DND-41 (cell line): Measurements from ENCODE around the gene ADAMTSL2.

Experiments used
- ATAC-seq: fragments of 200-7000 bp; cut with Tn5 transposase; 3 replicates; pipeline ENCODE4 v1.9.1; 2021; ENCODE audit warnings: low read depth; ENCODE audit not compliant: insufficient read depth
- DNase-seq: peaks from one replicate; pipeline ENCODE4 v3.0.0-alpha.2; 2020
- H2AFZ ChIP-seq: 2 replicates; pipeline ENCODE4 v1.6.0; 2012; ENCODE audit warnings: low read depth, low read length
- H3K27ac ChIP-seq: 2 replicates; pipeline ENCODE4 v1.5.1; 2012; ENCODE audit warnings: low read length, inconsistent platforms
- H3K27me3 ChIP-seq: fragments of 200-600 bp; sonication (generic); 2 replicates; pipeline ENCODE4 v1.6.0; 2012; ENCODE audit warnings: low read length, mild to moderate bottlenecking, inconsistent platforms; ENCODE audit not compliant: insufficient read depth, poor library complexity
- H3K36me3 ChIP-seq: 2 replicates; pipeline ENCODE4 v1.5.1; 2012; ENCODE audit warnings: low read length, inconsistent platforms; ENCODE audit not compliant: insufficient read depth
- H3K4me1 ChIP-seq: 2 replicates; pipeline ENCODE4 v1.5.1; 2012; ENCODE audit warnings: mild to moderate bottlenecking, low read length; ENCODE audit not compliant: insufficient read depth
- H3K4me2 ChIP-seq: 2 replicates; pipeline ENCODE4 v1.6.0; 2012; ENCODE audit warnings: mild to moderate bottlenecking, moderate library complexity, low read length, inconsistent platforms; ENCODE audit not compliant: insufficient read depth
- H3K4me3 ChIP-seq, 2 experiments: fragments of 200-600 bp in 1 of 2; shearing (Covaris generic) in 1 of 2; 2 replicates each; pipeline ENCODE4 v1.5.1; 2012 to 2016; ENCODE audit warnings: inconsistent platforms in 2 of 2, low read length in 2 of 2, mild to moderate bottlenecking in 2 of 2, low read depth in 1 of 2, moderate library complexity in 1 of 2
- H3K79me2 ChIP-seq: 2 replicates; pipeline ENCODE4 v1.6.0; 2012; ENCODE audit warnings: low read length, inconsistent platforms; ENCODE audit not compliant: insufficient read depth
- H3K9ac ChIP-seq: 2 replicates; pipeline ENCODE4 v1.6.0; 2012; ENCODE audit warnings: low read depth, mild to moderate bottlenecking, inconsistent platforms, low read length, moderate library complexity
- H3K9me3 ChIP-seq: 2 replicates; pipeline ENCODE4 v1.5.1; 2012; ENCODE audit warnings: low read length, moderate library complexity, mild to moderate bottlenecking, inconsistent platforms; ENCODE audit not compliant: insufficient read depth, severe bottlenecking
- H4K20me1 ChIP-seq: 2 replicates; pipeline ENCODE4 v1.6.0; 2012; ENCODE audit warnings: low read length; ENCODE audit not compliant: insufficient read depth
- CTCF ChIP-seq: IDR thresholded peaks from 2 replicates; pipeline ENCODE4 v1.5.1; 2012; ENCODE audit warnings: borderline replicate concordance, low read length, moderate library complexity, mild to moderate bottlenecking; ENCODE audit not compliant: poor library complexity, severe bottlenecking; ENCODE audit errors: extremely low read depth
- EZH2 ChIP-seq: IDR thresholded peaks from 3 replicates; pipeline ENCODE4 v1.6.1; 2012; ENCODE audit warnings: borderline replicate concordance, low read depth, mild to moderate bottlenecking, moderate library complexity, low read length, inconsistent platforms; ENCODE audit not compliant: severe bottlenecking

The ADAMTSL2 gene

GRCh38 chr9:133518200-133518599 is 16.3 kb upstream of the ADAMTSL2 start:
- ATAC-seq (no peak), DNase-seq (no peak)
- Histone ChIP-seq H3K79me2 (no peaks in the 10 kb centered on the region), H3K9ac (no peak overlapping the region), H4K20me1 (no peaks in the 10 kb centered on the region), H3K4me3 (no peak overlapping the region), H3K36me3 (no peaks in the 10 kb centered on the region), H3K4me2 (no peak overlapping the region), H3K9me3 (no peaks in the 10 kb centered on the region), H3K27ac (no peak overlapping the region), H2AFZ (no peak overlapping the region), H3K4me1 (no peaks in the 10 kb centered on the region), H3K27me3 (no peaks in the 10 kb centered on the region)
- TF ChIP-seq EZH2 = no peak
- no peak for TF ChIP-seq CTCF

- no peaks in the 10 kb centered on the region for H3K79me2 ChIP-seq
- H3K27ac ChIP-seq = no peak overlapping the region
- H3K9ac ChIP-seq = no peak overlapping the region
- no peak overlapping the region for H3K4me2 ChIP-seq
- DNase-seq (no peak), ATAC-seq (no peak)
- no peaks in the 10 kb centered on the region for H3K4me1 ChIP-seq
- no peak overlapping the region for H3K4me3 ChIP-seq
- TF ChIP-seq EZH2 (no peak), CTCF (no peak)
- no peaks in the 10 kb centered on the region for H4K20me1 ChIP-seq
- H3K36me3 ChIP-seq = no peaks in the 10 kb centered on the region
- no peaks in the 10 kb centered on the region for H3K27me3 ChIP-seq
- no peak overlapping the region for H2AFZ ChIP-seq
- H3K9me3 ChIP-seq = no peaks in the 10 kb centered on the region
These were observed 15.6 kb upstream of the ADAMTSL2 start for GRCh38 chr9:133518706-133519449.

- H3K4me1 ChIP-seq = no peaks in the 10 kb centered on the region
- H2AFZ ChIP-seq = no peak overlapping the region
- no peak for ATAC-seq
- H3K4me2 ChIP-seq = no peak overlapping the region
- TF ChIP-seq CTCF (no peak), EZH2 (no peak)
- no peaks in the 10 kb centered on the region for H4K20me1 ChIP-seq
- H3K9ac ChIP-seq = no peak overlapping the region
- no peak overlapping the region for H3K27ac ChIP-seq
- no peak for DNase-seq
- no peaks in the 10 kb centered on the region for H3K27me3 ChIP-seq
- no peaks in the 10 kb centered on the region for H3K79me2 ChIP-seq
- no peaks in the 10 kb centered on the region for H3K9me3 ChIP-seq
- no peaks in the 10 kb centered on the region for H3K36me3 ChIP-seq
- no peak overlapping the region for H3K4me3 ChIP-seq
These were observed 14.8 kb upstream of the ADAMTSL2 start for GRCh38 chr9:133519693-133520092.

GRCh38 chr9:133520121-133520835 is 14.2 kb upstream of the ADAMTSL2 start:
- Histone ChIP-seq H3K27ac (no peak overlapping the region), H2AFZ (no peak overlapping the region), H3K4me1 (no peaks in the 10 kb centered on the region), H3K4me3 (no peak overlapping the region), H4K20me1 (no peaks in the 10 kb centered on the region), H3K79me2 (no peaks in the 10 kb centered on the region), H3K27me3 (no peaks in the 10 kb centered on the region), H3K9ac (no peak overlapping the region), H3K9me3 (no peaks in the 10 kb centered on the region), H3K36me3 (no peaks in the 10 kb centered on the region), H3K4me2 (no peak overlapping the region)
- TF ChIP-seq CTCF (no peak), EZH2 (no peak)
- ATAC-seq (no peak), DNase-seq (no peak)
